GM12865 (cell line): ENCODE results near the gene TLR6.
A peak's percentile ranks its signal among the peaks of the same experiment; 100 is the strongest.

ENCODE experiments used
- DNase-seq: peaks from one replicate; pipeline ENCODE4 v3.0.0; 2010; ENCODE audit warnings: low read depth
- H3K4me3 ChIP-seq: 2 replicates; pipeline ENCODE4 v1.5.1; 2011; ENCODE audit warnings: mild to moderate bottlenecking, low read depth, low read length, control low read depth
- TF ChIP-seq, protein P1 (sequence below): IDR thresholded peaks from 2 replicates; pipeline ENCODE4 v1.5.1; 2011; ENCODE audit warnings: low read length, control low read depth, low read depth, inconsistent platforms; ENCODE audit not compliant: insufficient read depth; ENCODE audit errors: missing control alignments

TLR6 gene, protein sequence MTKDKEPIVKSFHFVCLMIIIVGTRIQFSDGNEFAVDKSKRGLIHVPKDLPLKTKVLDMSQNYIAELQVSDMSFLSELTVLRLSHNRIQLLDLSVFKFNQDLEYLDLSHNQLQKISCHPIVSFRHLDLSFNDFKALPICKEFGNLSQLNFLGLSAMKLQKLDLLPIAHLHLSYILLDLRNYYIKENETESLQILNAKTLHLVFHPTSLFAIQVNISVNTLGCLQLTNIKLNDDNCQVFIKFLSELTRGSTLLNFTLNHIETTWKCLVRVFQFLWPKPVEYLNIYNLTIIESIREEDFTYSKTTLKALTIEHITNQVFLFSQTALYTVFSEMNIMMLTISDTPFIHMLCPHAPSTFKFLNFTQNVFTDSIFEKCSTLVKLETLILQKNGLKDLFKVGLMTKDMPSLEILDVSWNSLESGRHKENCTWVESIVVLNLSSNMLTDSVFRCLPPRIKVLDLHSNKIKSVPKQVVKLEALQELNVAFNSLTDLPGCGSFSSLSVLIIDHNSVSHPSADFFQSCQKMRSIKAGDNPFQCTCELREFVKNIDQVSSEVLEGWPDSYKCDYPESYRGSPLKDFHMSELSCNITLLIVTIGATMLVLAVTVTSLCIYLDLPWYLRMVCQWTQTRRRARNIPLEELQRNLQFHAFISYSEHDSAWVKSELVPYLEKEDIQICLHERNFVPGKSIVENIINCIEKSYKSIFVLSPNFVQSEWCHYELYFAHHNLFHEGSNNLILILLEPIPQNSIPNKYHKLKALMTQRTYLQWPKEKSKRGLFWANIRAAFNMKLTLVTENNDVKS

DNA sequence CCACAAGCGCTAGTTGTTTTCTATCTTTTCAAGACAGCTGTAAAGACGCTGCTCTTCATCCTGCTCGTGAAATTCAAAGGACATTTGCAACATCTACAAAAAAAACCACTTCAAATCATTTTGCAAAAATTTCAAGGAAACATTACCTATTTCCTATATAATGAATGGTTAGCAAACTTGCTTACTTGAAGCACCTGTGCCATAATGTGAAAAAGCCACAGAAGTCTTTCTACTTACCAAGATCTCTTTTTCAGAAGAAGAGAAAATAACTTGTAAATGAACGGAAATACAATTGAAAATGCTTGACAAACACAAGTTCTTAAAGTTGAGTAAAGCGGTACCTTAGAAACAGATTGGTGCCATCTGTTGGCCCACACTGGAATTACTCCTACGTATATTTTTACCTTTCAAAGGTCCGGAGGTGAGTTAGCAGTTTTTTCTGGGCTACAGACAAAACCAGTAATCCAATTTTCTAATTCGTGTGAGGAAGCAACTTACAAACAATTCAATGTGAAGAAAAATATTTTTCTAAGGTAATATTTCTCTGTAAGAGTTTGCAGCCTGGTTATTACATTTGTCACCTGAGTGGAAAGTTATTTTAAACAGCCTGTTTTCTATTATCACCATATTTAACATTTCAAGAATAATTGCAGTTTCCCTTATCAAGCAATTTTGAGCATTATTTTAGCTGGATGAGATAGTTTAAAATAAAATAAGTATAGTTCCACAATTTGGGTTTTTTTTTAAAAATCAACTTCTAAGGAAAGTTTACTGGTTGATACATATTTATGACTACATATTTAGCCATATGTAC lies at the start of gene TLR6:
TLR6 (minus strand) TSS at position 294 of the 814 bp plus-strand sequence. CDS start 27,344 bp downstream, outside the sequence.
- TF ChIP-seq, protein P1, sequence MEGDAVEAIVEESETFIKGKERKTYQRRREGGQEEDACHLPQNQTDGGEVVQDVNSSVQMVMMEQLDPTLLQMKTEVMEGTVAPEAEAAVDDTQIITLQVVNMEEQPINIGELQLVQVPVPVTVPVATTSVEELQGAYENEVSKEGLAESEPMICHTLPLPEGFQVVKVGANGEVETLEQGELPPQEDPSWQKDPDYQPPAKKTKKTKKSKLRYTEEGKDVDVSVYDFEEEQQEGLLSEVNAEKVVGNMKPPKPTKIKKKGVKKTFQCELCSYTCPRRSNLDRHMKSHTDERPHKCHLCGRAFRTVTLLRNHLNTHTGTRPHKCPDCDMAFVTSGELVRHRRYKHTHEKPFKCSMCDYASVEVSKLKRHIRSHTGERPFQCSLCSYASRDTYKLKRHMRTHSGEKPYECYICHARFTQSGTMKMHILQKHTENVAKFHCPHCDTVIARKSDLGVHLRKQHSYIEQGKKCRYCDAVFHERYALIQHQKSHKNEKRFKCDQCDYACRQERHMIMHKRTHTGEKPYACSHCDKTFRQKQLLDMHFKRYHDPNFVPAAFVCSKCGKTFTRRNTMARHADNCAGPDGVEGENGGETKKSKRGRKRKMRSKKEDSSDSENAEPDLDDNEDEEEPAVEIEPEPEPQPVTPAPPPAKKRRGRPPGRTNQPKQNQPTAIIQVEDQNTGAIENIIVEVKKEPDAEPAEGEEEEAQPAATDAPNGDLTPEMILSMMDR = peak; percentile 67
- DNase-seq = peak; percentile 91
- peak within 1 kb of the TSS; percentile 69 for H3K4me3 ChIP-seq

DNA sequence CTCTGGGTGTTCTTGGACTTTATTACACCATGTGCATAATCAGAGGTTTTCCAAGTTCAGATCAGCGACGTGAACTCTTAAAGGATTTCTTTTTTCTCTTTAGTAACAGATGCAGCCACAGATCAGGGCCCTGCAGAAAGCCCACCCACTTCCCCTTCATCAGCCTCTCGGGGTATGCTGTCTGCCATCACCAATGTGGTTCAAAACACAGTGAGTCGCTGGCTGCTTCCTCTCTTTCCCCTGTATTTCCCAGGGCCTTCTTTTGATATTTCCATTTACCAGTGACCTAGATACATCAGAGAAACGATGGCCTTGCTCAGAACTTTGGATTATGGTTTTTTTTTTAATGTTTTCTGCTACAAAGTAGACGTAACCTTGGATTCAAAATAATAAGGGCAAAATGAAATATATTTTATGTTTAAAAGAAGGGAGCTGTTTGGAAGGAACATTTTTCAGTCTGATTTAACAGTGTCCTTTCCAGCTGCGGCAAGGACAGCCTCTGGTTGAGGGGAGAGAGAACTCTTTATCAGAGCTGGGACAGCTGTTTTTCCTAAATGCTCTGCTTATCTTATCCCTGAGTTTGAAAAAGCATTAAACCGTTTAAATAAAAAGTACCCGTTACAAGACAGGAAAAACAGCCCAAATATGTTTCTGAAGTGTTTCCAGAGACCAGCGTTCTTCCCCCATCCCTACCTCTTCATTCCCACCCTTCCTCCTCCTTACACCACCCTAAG lies 49.2 kb upstream of the TLR6 start:
- DNase-seq = no peak
- no peak overlapping the region for H3K4me3 ChIP-seq
- TF ChIP-seq, protein P1 = no peak

DNA sequence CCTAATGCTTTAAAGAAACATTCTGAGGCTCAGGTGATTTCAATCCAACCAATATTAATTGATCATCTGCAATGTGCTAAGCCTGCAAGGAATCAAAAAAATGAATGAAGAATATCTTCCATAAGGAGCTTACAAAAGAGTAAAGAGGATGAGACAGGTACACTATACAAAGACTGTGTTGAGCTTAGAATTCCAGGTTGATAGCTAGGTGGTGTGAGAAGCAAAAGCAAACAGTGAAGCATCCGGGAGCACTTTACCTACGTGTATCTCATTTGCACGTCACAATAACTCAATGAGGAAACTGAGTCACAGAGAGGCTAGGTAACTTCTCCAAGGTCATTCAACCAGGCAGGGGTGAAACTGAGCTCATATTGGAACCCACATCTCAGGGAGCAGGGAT lies 48.1 kb upstream of the TLR6 start:
- no peak overlapping the region for H3K4me3 ChIP-seq
- DNase-seq = no peak
- TF ChIP-seq, protein P1 = no peak

DNA sequence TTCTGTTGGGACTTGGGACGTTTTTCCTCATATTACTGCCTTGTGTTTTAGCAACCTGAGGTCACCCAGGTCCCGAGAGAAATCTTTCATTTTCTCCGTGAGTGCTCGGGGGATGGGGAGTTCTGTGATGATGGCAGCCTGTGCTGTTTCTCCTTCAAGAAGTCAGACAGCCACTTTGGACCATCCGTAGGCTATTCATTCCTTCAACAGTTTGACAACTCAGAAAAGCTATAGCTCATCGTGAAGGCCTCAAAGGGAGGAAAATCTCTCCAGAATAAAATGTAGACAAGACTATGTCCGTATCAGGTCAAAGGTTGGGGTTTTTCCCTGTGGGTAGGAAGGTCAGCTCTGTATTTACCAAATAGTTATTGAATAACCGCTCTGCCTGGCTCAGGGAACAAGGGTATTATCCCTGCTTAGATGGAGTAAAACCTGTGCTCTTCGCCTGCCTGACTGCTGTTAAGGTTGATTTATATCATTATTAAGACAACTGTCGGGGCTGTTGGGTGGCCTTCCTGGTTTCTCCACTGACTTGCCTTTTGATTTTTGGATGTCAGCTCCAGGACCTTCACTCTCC lies 47.6 kb upstream of the TLR6 start:
- no peak overlapping the region for H3K4me3 ChIP-seq
- TF ChIP-seq, protein P1 = no peak
- DNase-seq = no peak

DNA sequence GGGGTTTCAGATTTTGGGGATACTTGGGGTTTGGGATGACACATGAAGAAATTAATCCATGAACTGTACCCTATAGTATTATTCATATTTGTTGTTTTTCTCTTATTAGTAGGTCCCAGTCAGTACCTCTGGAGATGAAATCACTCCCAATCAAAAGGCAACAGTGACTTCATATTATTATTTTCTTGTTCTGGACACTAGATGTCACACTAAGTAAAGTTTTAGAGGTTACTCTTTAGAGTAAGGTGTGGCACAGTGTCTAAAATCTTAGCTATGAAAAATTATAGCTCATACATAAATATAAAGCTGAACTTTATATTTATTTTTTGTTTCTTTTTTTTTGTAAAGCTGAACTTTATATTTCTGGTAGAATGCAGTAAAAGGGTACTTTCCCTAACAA lies 46.1 kb upstream of the TLR6 start:
- peak; percentile 42 for DNase-seq
- TF ChIP-seq, protein P1 = peak; percentile 19
- H3K4me3 ChIP-seq = no peak overlapping the region

DNA sequence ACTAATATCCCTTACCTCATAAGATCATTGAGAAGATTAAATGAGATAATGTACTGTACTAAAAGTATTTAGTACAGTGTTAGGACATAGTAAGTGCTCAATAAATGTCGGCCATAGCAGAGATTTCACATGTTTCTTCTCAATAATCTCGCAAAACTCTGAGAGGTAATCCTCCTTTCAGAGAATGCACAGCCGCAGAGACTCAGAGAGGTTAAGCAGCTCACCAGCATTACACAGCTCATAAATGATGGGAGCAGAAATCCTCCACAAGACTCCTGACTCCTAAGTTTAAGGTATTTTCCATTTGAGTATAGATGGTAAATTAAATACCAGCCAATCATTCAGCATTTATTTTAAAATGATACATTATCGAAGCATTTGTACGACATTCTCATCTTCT lies 45.6 kb upstream of the TLR6 start:
- no peak for DNase-seq
- no peak overlapping the region for H3K4me3 ChIP-seq
- TF ChIP-seq, protein P1 = no peak
